NT2/D1 (cell line): ENCODE measurements around the gene LTF.

Experiments used
- YY1 ChIP-seq: IDR thresholded peaks from 2 replicates; pipeline ENCODE4 v1.6.1; 2011; ENCODE audit not compliant: insufficient read length, insufficient read depth
- ZNF274 ChIP-seq: IDR thresholded peaks from 2 replicates; pipeline ENCODE4 v1.6.1; 2011; ENCODE audit warnings: mild to moderate bottlenecking, low read depth, low read length

GRCh38 chr3:46397111-46397510 lies 67.6 kb downstream of the LTF start:
- TF ChIP-seq YY1, result no peak
- no peak for TF ChIP-seq ZNF274
